H9 (cell line): ENCODE measurements around the gene TRIM67. TPM values are rescaled to one million over a fixed set of nuclear protein-coding genes. Genes with fewer than 3 reads are reported as not detected.

ENCODE experiments used
- DNase-seq: peaks from one replicate; pipeline ENCODE4 v3.0.0-alpha.2; 2017
- H2AFZ ChIP-seq: one replicate; pipeline ENCODE4 v1.6.1; 2013; ENCODE audit warnings: mild to moderate bottlenecking, low read length, control low read depth, moderate library complexity
- H2AK5ac ChIP-seq: 2 replicates; pipeline ENCODE4 v1.6.1; 2013; ENCODE audit warnings: low read length, control low read depth, mixed read lengths; ENCODE audit not compliant: insufficient read length
- H2BK120ac ChIP-seq: one replicate; pipeline ENCODE4 v1.6.1; 2013; ENCODE audit warnings: low read depth, mild to moderate bottlenecking, low read length, control low read depth, inconsistent platforms; ENCODE audit not compliant: poor library complexity, severe bottlenecking
- H2BK12ac ChIP-seq: 2 replicates; pipeline ENCODE4 v1.6.1; 2013; ENCODE audit warnings: low read length, control low read depth, mixed read lengths, low read depth; ENCODE audit not compliant: insufficient read length
- H2BK15ac ChIP-seq: 2 replicates; pipeline ENCODE4 v1.6.1; 2013; ENCODE audit warnings: low read depth, low read length, control low read depth
- H2BK20ac ChIP-seq: one replicate; pipeline ENCODE4 v1.6.1; 2013; ENCODE audit warnings: low read depth, mild to moderate bottlenecking, low read length, control low read depth, inconsistent platforms; ENCODE audit not compliant: poor library complexity, severe bottlenecking
- H2BK5ac ChIP-seq: 2 replicates; pipeline ENCODE4 v1.6.1; 2013; ENCODE audit warnings: low read length, control low read depth, mixed read lengths; ENCODE audit not compliant: insufficient read length
- H3K14ac ChIP-seq: 2 replicates; pipeline ENCODE4 v1.6.1; 2013; ENCODE audit warnings: low read length, control low read depth; ENCODE audit not compliant: insufficient read depth
- H3K18ac ChIP-seq: 2 replicates; pipeline ENCODE4 v1.6.1; 2013; ENCODE audit warnings: low read depth, mild to moderate bottlenecking, mixed read lengths, low read length, control low read depth; ENCODE audit not compliant: insufficient read length
- H3K23ac ChIP-seq: 2 replicates; pipeline ENCODE4 v1.6.1; 2013; ENCODE audit warnings: low read length, control low read depth, mixed read lengths, low read depth; ENCODE audit not compliant: insufficient read length
- H3K23me2 ChIP-seq: 2 replicates; pipeline ENCODE4 v1.6.1; 2013; ENCODE audit warnings: low read depth, mild to moderate bottlenecking, mixed read lengths, low read length, control low read depth; ENCODE audit not compliant: insufficient read length, poor library complexity, severe bottlenecking
- H3K27ac ChIP-seq: 2 replicates; pipeline ENCODE4 v1.5.1; 2013; ENCODE audit warnings: low read length, control low read depth, mixed read lengths, low read depth; ENCODE audit not compliant: insufficient read length
- H3K27me3 ChIP-seq: 2 replicates; pipeline ENCODE4 v1.6.1; 2013; ENCODE audit warnings: low read length, control low read depth, inconsistent platforms; ENCODE audit not compliant: insufficient read depth
- H3K4ac ChIP-seq: 2 replicates; pipeline ENCODE4 v1.6.1; 2013; ENCODE audit warnings: low read depth, mild to moderate bottlenecking, control low read depth, inconsistent platforms, low read length, moderate library complexity
- H3K4me1 ChIP-seq: 2 replicates; pipeline ENCODE4 v1.6.1; 2013; ENCODE audit warnings: low read length, control low read depth, inconsistent platforms; ENCODE audit not compliant: insufficient read depth
- H3K4me2 ChIP-seq: 2 replicates; pipeline ENCODE4 v1.6.1; 2013; ENCODE audit warnings: low read length, control low read depth, mixed read lengths; ENCODE audit not compliant: insufficient read length, insufficient read depth
- H3K56ac ChIP-seq: 2 replicates; pipeline ENCODE4 v1.6.1; 2013; ENCODE audit warnings: low read depth, mild to moderate bottlenecking, mixed read lengths, low read length, control low read depth; ENCODE audit not compliant: insufficient read length
- H3K79me1 ChIP-seq: 2 replicates; pipeline ENCODE4 v1.6.1; 2013; ENCODE audit warnings: low read depth, mild to moderate bottlenecking, moderate library complexity, low read length, control low read depth, inconsistent platforms; ENCODE audit not compliant: insufficient read depth, poor library complexity, severe bottlenecking
- H3K79me2 ChIP-seq: 2 replicates; pipeline ENCODE4 v1.6.1; 2013; ENCODE audit warnings: low read length, control low read depth, inconsistent platforms; ENCODE audit not compliant: insufficient read depth
- H3K9ac ChIP-seq: 2 replicates; pipeline ENCODE4 v1.6.1; 2013; ENCODE audit warnings: low read length, control low read depth, mixed read lengths; ENCODE audit not compliant: insufficient read length; ENCODE audit errors: extremely low read depth
- H3K9me3 ChIP-seq: one replicate; pipeline ENCODE4 v1.6.1; 2013; ENCODE audit warnings: low read depth, low read length, inconsistent platforms; ENCODE audit not compliant: control insufficient read depth
- H3T11ph ChIP-seq: one replicate; pipeline ENCODE4 v1.6.1; 2013; ENCODE audit warnings: mild to moderate bottlenecking, low read length, control low read depth, inconsistent platforms
- H4K20me1 ChIP-seq: one replicate; pipeline ENCODE4 v1.6.1; 2013; ENCODE audit not compliant: control insufficient read depth, insufficient read length, insufficient read depth
- H4K5ac ChIP-seq: 2 replicates; pipeline ENCODE4 v1.6.1; 2013; ENCODE audit warnings: low read depth, mild to moderate bottlenecking, mixed read lengths, low read length, control low read depth; ENCODE audit not compliant: insufficient read length
- H4K8ac ChIP-seq: replicated peaks from 2 replicates; pipeline ENCODE4 v1.6.1; 2013; ENCODE audit warnings: low read length, control low read depth, mixed read lengths, low read depth; ENCODE audit not compliant: insufficient read length
- H4K91ac ChIP-seq: 2 replicates; pipeline ENCODE4 v1.6.1; 2013; ENCODE audit warnings: low read depth, mild to moderate bottlenecking, moderate library complexity, mixed read lengths, low read length, control low read depth; ENCODE audit not compliant: insufficient read length
- H3K27ac Mint-ChIP-seq, 3 experiments: 2 replicates in 2 of 3; 3 replicates in 1 of 3; pipeline ENCODE4 v1.8.0; 2020 to 2021; ENCODE audit warnings: mixed read lengths in 3 of 3, mild to moderate bottlenecking in 1 of 3, moderate library complexity in 1 of 3
- H3K27me3 Mint-ChIP-seq: 2 replicates; pipeline ENCODE4 v1.8.0; 2021; ENCODE audit warnings: low read depth, mild to moderate bottlenecking, moderate library complexity, mixed read lengths
- H3K36me3 Mint-ChIP-seq, 3 experiments: 2 replicates in 2 of 3; 3 replicates in 1 of 3; pipeline ENCODE4 v1.8.0; 2020 to 2021; ENCODE audit warnings: low read depth in 3 of 3, mixed read lengths in 3 of 3; ENCODE audit not compliant: insufficient read depth in 1 of 3
- H3K4me1 Mint-ChIP-seq, 2 experiments: 2 replicates each; pipeline ENCODE4 v1.8.0; 2020; ENCODE audit warnings: mixed read lengths in 2 of 2
- H3K4me3 Mint-ChIP-seq, 2 experiments: 2 replicates in 1 of 2; 3 replicates in 1 of 2; pipeline ENCODE4 v1.8.0; 2020 to 2021; ENCODE audit warnings: mild to moderate bottlenecking in 2 of 2, mixed read lengths in 2 of 2, moderate library complexity in 1 of 2
- H3K9me3 Mint-ChIP-seq, 2 experiments: 2 replicates in 1 of 2; 3 replicates in 1 of 2; pipeline ENCODE4 v1.8.0; 2020; ENCODE audit warnings: mild to moderate bottlenecking in 2 of 2, mixed read lengths in 2 of 2, moderate library complexity in 1 of 2
- WGBS: extraction: QIAGEN DNeasy Blood & Tissue Kit; methylation state at CpG from one replicate; pipeline ENCODE4 v1.1.7; 2013; ENCODE audit warnings: missing lambda C conversion rate, low lambda C conversion rate, mixed read lengths; ENCODE audit not compliant: insufficient read length; ENCODE audit errors: extremely low coverage; 5-methylcytosine and 5-hydroxymethylcytosine counted together
- total RNA-seq: library from RNA; stranded (reverse); gene quantifications from 2 replicates; pipeline ENCODE4 v1.2.1, GENCODE V29; 2021
- TF ChIP-seq, protein P1 (sequence below): fragments of 200-600 bp; sonication (generic); conservative IDR thresholded peaks from 3 replicates; pipeline ENCODE4 v1.8.0; 2021; ENCODE audit warnings: antibody characterized with exemption, mild to moderate bottlenecking

Gene TRIM67
- total RNA-seq, 1 experiment from 2014 or later = not detected

DNA sequence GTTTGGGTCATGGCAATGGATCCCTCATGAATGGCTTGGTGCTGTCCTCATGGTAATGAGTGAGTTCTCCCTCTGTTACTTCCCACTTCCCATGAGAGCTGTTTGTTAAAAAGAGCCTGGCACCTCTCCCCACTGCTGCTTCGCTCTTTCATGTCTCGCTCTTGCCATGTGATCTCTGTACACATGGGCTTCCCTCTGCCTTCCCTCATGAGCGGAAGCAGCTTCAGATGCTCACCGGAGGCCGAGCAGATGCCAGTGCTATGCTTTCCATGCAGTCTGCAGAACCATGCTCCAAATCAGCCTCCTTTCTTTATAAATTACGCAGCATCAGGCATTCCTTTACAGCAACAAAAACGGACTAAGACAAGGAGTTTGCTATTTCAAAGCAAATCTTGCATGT lies 64.3 kb downstream of the TRIM67 start:
- H3K18ac ChIP-seq = no peak overlapping the region
- no peak overlapping the region for H2AFZ ChIP-seq
- H2BK5ac ChIP-seq = no peak overlapping the region
- no peak overlapping the region for H3K27ac Mint-ChIP-seq
- H3K79me2 ChIP-seq = no peaks in the 10 kb centered on the region
- H2BK15ac ChIP-seq = no peak overlapping the region
- H2AK5ac ChIP-seq = no peak overlapping the region
- no peak for DNase-seq
- H3T11ph ChIP-seq = no peak overlapping the region
- H3K14ac ChIP-seq = no peak overlapping the region
- peaks cover 5 to 38% (median 34%) of the 10 kb centered on the region in 3 experiments; a peak in 6 of 7 replicates for H3K36me3 Mint-ChIP-seq
- no peak overlapping the region for H4K5ac ChIP-seq
- H3K4me1 ChIP-seq = no peaks in the 10 kb centered on the region
- no peak overlapping the region for H3K9ac ChIP-seq
- H3K4me3 Mint-ChIP-seq = no peak overlapping the region
- no peak overlapping the region for H2BK120ac ChIP-seq
- TF ChIP-seq, protein P1, sequence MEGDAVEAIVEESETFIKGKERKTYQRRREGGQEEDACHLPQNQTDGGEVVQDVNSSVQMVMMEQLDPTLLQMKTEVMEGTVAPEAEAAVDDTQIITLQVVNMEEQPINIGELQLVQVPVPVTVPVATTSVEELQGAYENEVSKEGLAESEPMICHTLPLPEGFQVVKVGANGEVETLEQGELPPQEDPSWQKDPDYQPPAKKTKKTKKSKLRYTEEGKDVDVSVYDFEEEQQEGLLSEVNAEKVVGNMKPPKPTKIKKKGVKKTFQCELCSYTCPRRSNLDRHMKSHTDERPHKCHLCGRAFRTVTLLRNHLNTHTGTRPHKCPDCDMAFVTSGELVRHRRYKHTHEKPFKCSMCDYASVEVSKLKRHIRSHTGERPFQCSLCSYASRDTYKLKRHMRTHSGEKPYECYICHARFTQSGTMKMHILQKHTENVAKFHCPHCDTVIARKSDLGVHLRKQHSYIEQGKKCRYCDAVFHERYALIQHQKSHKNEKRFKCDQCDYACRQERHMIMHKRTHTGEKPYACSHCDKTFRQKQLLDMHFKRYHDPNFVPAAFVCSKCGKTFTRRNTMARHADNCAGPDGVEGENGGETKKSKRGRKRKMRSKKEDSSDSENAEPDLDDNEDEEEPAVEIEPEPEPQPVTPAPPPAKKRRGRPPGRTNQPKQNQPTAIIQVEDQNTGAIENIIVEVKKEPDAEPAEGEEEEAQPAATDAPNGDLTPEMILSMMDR = no peak
- no peak overlapping the region for H2BK12ac ChIP-seq
- H3K27me3 Mint-ChIP-seq = peaks cover 1% of the 10 kb centered on the region
- no peak overlapping the region for H3K23ac ChIP-seq
- H3K79me1 ChIP-seq = no peaks in the 10 kb centered on the region
- no peaks in the 10 kb centered on the region for H3K23me2 ChIP-seq
- no peaks in the 10 kb centered on the region for H4K20me1 ChIP-seq
- WGBS = no CpG with 5 or more reads among the region's 7 CpGs
- H3K27me3 ChIP-seq = no peaks in the 10 kb centered on the region
- no peak overlapping the region for H4K91ac ChIP-seq
- H3K4ac ChIP-seq = no peak overlapping the region
- no peaks in the 10 kb centered on the region for H3K4me1 Mint-ChIP-seq
- H2BK20ac ChIP-seq = no peak overlapping the region
- H3K27ac ChIP-seq = no peak overlapping the region
- H3K4me2 ChIP-seq = no peak overlapping the region
- H3K9me3 ChIP-seq = no peaks in the 10 kb centered on the region
- no peaks in the 10 kb centered on the region for H3K9me3 Mint-ChIP-seq
- H3K56ac ChIP-seq = no peak overlapping the region
- H4K8ac ChIP-seq = no peak overlapping the region
